Smooth muscle cell (in vitro differentiated cells): Measurements from ENCODE around the gene CELF2. TPM values are rescaled to one million over a fixed set of nuclear protein-coding genes. Genes with fewer than 3 reads are reported as not detected.

Experiments used
- DNase-seq: peaks from one replicate; lab custom pipeline; 2025; ENCODE audit not compliant: unreplicated experiment; lab: John Stamatoyannopoulos, UW
- H2AFZ ChIP-seq: fragments of 200-600 bp; sonication (generic); 2 replicates; pipeline ENCODE4 v1.6.0; 2016; ENCODE audit warnings: antibody characterized with exemption, low read depth, mild to moderate bottlenecking
- H3F3A ChIP-seq: fragments of 200-600 bp; sonication (generic); 2 replicates; pipeline ENCODE4 v1.6.0; 2017; ENCODE audit warnings: antibody characterized with exemption, low read depth
- H3K27ac ChIP-seq: fragments of 200-600 bp; sonication (generic); 2 replicates; pipeline ENCODE4 v1.5.1; 2016; ENCODE audit warnings: low read depth, mild to moderate bottlenecking
- H3K27me3 ChIP-seq: fragments of 200-600 bp; sonication (generic); 2 replicates; pipeline ENCODE4 v1.6.1; 2016; ENCODE audit warnings: low read depth, mild to moderate bottlenecking
- H3K36me3 ChIP-seq: fragments of 200-600 bp; sonication (generic); 2 replicates; pipeline ENCODE4 v1.5.1; 2016; ENCODE audit warnings: low read depth
- H3K4me1 ChIP-seq: fragments of 200-600 bp; sonication (generic); 2 replicates; pipeline ENCODE4 v1.5.1; 2016; ENCODE audit warnings: low read depth
- H3K4me2 ChIP-seq: fragments of 200-600 bp; sonication (generic); 2 replicates; pipeline ENCODE4 v1.6.0; 2016; ENCODE audit warnings: mild to moderate bottlenecking
- H3K4me3 ChIP-seq: fragments of 200-600 bp; sonication (generic); 2 replicates; pipeline ENCODE4 v1.5.1; 2016; ENCODE audit warnings: mild to moderate bottlenecking
- H3K79me2 ChIP-seq: fragments of 200-600 bp; sonication (generic); 2 replicates; pipeline ENCODE4 v1.6.0; 2016; ENCODE audit warnings: low read depth, mild to moderate bottlenecking
- H3K9ac ChIP-seq: fragments of 200-600 bp; sonication (generic); 2 replicates; pipeline ENCODE4 v1.6.0; 2016; ENCODE audit warnings: low read depth
- H3K9me3 ChIP-seq: fragments of 200-600 bp; sonication (generic); replicated peaks from 2 replicates; pipeline ENCODE4 v1.5.1; 2016; ENCODE audit warnings: low read depth
- H4K20me1 ChIP-seq: fragments of 200-600 bp; sonication (generic); 2 replicates; pipeline ENCODE4 v1.6.0; 2016; ENCODE audit warnings: low read depth
- WGBS: methylation state at CpG from one replicate; pipeline ENCODE4 v1.1.7; 2016; ENCODE audit warnings: low lambda C conversion rate; 5-methylcytosine and 5-hydroxymethylcytosine counted together
- polyA plus RNA-seq: library from polyadenylated mRNA; unstranded; fragments of >200 nt; fragmentation: Nextera tagmentation; extraction: Ambion mirVana; gene quantifications from 2 replicates; pipeline ENCODE4 v1.2.1, GENCODE V29; 2016
- total RNA-seq: library from RNA; depleted of rRNA; stranded (reverse); fragments of >200 nt; gene quantifications from 2 replicates; pipeline ENCODE4 v1.2.3, GENCODE V29; 2014
- TF ChIP-seq, protein P1 (sequence below): fragments of 200-600 bp; sonication (generic); IDR thresholded peaks from 2 replicates; pipeline ENCODE4 v1.5.1; 2017; ENCODE audit warnings: borderline replicate concordance, mild to moderate bottlenecking, antibody characterized with exemption; ENCODE audit not compliant: insufficient read depth, poor library complexity, severe bottlenecking

CELF2 gene
- total and polyA plus RNA-seq, 2 experiments from 2014 or later = 3.0 to 4.7 TPM

DNA sequence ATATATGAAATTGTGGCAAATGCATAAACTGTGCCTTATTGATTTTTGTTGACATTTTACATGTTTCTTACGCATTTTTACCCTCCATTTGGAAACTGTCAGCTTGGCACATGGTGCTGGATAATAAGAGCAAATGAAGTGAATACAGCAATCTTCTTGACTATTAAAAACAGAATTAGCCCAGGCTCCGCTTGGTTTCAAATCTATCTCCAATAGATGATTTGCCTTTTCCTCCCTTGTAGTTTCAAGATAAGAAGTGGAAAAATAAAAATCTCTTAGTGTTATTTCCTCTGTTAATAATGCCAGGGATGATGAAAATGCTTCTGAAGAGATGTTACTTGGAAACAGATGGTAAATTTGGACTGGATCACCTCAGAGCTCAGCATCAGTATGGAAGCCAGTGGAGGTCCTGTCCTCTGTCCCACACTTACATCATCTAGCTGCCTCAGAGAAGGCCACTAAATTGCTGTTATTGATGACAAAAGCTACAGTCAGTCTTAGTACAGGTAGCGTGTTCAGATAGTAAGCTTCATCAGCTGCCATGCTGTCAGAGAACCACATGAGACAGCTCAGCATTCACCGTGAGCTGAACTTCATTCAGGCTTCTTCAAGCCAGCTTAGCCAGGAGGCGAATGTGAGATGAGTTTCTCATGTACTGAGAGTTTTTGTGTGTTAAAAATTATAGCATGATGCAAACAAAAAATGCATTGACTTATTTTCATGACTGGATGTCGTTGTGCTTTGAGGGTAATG lies 246.8 kb downstream of the CELF2 start:
- Histone ChIP-seq H3K27ac (no peak overlapping the region), H3K36me3 (no peaks in the 10 kb centered on the region), H3K79me2 (no peaks in the 10 kb centered on the region), H3K9ac (no peak overlapping the region), H2AFZ (no peak overlapping the region), H3K4me1 (no peaks in the 10 kb centered on the region), H3K4me3 (no peak overlapping the region), H4K20me1 (no peaks in the 10 kb centered on the region), H3K27me3 (peaks cover 7% of the 10 kb centered on the region), H3F3A (no peaks in the 10 kb centered on the region), H3K9me3 (no peaks in the 10 kb centered on the region), H3K4me2 (no peak overlapping the region)
- TF ChIP-seq, protein P1, sequence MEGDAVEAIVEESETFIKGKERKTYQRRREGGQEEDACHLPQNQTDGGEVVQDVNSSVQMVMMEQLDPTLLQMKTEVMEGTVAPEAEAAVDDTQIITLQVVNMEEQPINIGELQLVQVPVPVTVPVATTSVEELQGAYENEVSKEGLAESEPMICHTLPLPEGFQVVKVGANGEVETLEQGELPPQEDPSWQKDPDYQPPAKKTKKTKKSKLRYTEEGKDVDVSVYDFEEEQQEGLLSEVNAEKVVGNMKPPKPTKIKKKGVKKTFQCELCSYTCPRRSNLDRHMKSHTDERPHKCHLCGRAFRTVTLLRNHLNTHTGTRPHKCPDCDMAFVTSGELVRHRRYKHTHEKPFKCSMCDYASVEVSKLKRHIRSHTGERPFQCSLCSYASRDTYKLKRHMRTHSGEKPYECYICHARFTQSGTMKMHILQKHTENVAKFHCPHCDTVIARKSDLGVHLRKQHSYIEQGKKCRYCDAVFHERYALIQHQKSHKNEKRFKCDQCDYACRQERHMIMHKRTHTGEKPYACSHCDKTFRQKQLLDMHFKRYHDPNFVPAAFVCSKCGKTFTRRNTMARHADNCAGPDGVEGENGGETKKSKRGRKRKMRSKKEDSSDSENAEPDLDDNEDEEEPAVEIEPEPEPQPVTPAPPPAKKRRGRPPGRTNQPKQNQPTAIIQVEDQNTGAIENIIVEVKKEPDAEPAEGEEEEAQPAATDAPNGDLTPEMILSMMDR = no peak
- WGBS = 93% methylated on average over 6 of the region's 6 CpGs
- no peak for DNase-seq

DNA sequence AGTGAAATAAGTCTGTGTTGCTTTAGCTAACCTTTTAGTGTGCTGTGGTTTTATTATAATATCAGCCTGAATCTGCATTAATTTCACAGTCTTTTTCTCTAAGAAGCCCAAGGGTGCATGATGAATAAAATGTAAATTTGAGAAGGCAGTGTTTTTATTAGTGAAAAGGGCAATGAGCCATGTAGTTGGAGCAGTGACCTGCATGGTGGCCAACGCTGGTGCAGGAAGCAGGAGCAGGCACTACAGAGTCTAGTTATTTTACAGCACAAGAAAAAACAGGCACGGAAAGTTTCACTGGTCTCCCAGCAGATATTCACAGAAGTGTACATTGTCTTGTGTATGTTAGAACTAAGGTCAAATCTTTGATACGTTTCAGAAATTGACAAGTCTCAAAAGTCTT lies 247.8 kb downstream of the CELF2 start:
- H3K4me1 ChIP-seq = peaks cover 5% of the 10 kb centered on the region
- no peak for DNase-seq
- TF ChIP-seq, protein P1 = no peak
- H3K27ac ChIP-seq = no peak overlapping the region
- no peak overlapping the region for H2AFZ ChIP-seq
- H3K79me2 ChIP-seq = no peaks in the 10 kb centered on the region
- H3K4me3 ChIP-seq = no peak overlapping the region
- H3K27me3 ChIP-seq = peaks cover 7% of the 10 kb centered on the region
- no peaks in the 10 kb centered on the region for H3F3A ChIP-seq
- H3K9ac ChIP-seq = no peak overlapping the region
- 68% methylated on average over 3 of the region's 3 CpGs for WGBS
- no peaks in the 10 kb centered on the region for H4K20me1 ChIP-seq
- no peaks in the 10 kb centered on the region for H3K9me3 ChIP-seq
- no peak overlapping the region for H3K4me2 ChIP-seq
- H3K36me3 ChIP-seq = no peaks in the 10 kb centered on the region

DNA sequence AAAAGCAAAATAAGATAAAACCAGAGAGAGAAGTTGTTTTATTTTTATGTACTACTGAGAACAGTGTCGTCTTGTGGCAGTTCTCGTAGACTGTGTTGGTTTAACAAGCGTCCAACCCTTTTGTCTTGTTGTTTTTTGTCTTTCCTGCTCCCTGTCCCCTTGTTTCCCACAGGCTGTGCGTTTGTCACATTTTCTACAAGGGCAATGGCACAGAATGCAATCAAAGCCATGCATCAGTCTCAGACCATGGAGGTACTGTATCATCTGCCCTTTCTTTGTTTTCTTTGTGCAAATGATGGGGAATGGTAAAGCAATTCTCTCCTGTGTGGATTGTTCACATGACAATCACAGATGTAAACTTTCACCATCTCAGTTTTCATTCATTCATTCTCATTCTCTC lies 248.8 kb downstream of the CELF2 start:
- H4K20me1 ChIP-seq = no peaks in the 10 kb centered on the region
- no peaks in the 10 kb centered on the region for H3K36me3 ChIP-seq
- H3K79me2 ChIP-seq = no peaks in the 10 kb centered on the region
- TF ChIP-seq, protein P1 = no peak
- no peak overlapping the region for H3K4me2 ChIP-seq
- H3K9ac ChIP-seq = no peak overlapping the region
- peaks cover 5% of the 10 kb centered on the region for H3K4me1 ChIP-seq
- DNase-seq = no peak
- no peaks in the 10 kb centered on the region for H3F3A ChIP-seq
- no peaks in the 10 kb centered on the region for H3K9me3 ChIP-seq
- no peak overlapping the region for H3K4me3 ChIP-seq
- H3K27me3 ChIP-seq = peaks cover 7% of the 10 kb centered on the region
- no peak overlapping the region for H3K27ac ChIP-seq
- no peak overlapping the region for H2AFZ ChIP-seq
- WGBS = 80% methylated on average over 4 of the region's 4 CpGs
